ENCODE data around the gene ZNF688. TPM values are rescaled to one million over a fixed set of nuclear protein-coding genes. Genes with fewer than 3 reads are reported as not detected.

The ZNF688 gene
- total RNA-seq = 4.5 and 12.7 TPM in 2 replicates

GRCh38 chr16:30571445-30572322, at the start of gene ZNF688:
Gene ZNF688 (minus strand): TSS chr16:30571714. CDS start chr16:30571629, 85 bp downstream.
- FAIRE-seq = no peak

GRCh38 chr16:30620169-30620568, 48.7 kb upstream of the ZNF688 start:
- no peak for TF ChIP-seq CTCF (IDR thresholded peaks at IDR 0.05; ENCODE audit: insufficient read depth, low read length, severe bottlenecking)
- no peak for DNase-seq (ENCODE audit: low read depth)
- Histone ChIP-seq H3K36me3 (ENCODE audit: control insufficient read depth, insufficient read depth, low read length) (no peaks in the 10 kb centered on the region), H3K4me3 (ENCODE audit: low read depth, low read length) (no peak overlapping the region), H3K27me3 (ENCODE audit: control insufficient read depth, insufficient read depth, low read length) (no peaks in the 10 kb centered on the region)
- no peak for FAIRE-seq

More at GRCh38 chr16:30571445-30572322, at the start of gene ZNF688:
- DNase-seq (ENCODE audit: low read depth) = peak; percentile 94
- Histone ChIP-seq H3K36me3 (ENCODE audit: control insufficient read depth, insufficient read depth, low read length) (no peaks in the 10 kb centered on the region), H3K4me3 (ENCODE audit: low read depth, low read length) (peak within 1 kb of the TSS; percentile 53), H3K27me3 (ENCODE audit: control insufficient read depth, insufficient read depth, low read length) (no peaks in the 10 kb centered on the region)
- no peak for TF ChIP-seq CTCF (IDR thresholded peaks at IDR 0.05; ENCODE audit: insufficient read depth, low read length, severe bottlenecking)

GRCh38 chr16:30619638-30620037, 48.1 kb upstream of the ZNF688 start:
- no peaks in the 10 kb centered on the region for H3K27me3 ChIP-seq (ENCODE audit: control insufficient read depth, insufficient read depth, low read length)
- H3K36me3 ChIP-seq (ENCODE audit: control insufficient read depth, insufficient read depth, low read length) = no peaks in the 10 kb centered on the region
- no peak for FAIRE-seq
- TF ChIP-seq CTCF (IDR thresholded peaks at IDR 0.05; ENCODE audit: insufficient read depth, low read length, severe bottlenecking) = no peak
- H3K4me3 ChIP-seq (ENCODE audit: low read depth, low read length) = no peak overlapping the region
- no peak for DNase-seq (ENCODE audit: low read depth)

GRCh38 chr16:30619202-30619601, 47.7 kb upstream of the ZNF688 start:
- DNase-seq (ENCODE audit: low read depth) (no peak), FAIRE-seq (no peak)
- no peak for TF ChIP-seq CTCF (IDR thresholded peaks at IDR 0.05; ENCODE audit: insufficient read depth, low read length, severe bottlenecking)
- Histone ChIP-seq H3K27me3 (ENCODE audit: control insufficient read depth, insufficient read depth, low read length) (no peaks in the 10 kb centered on the region), H3K36me3 (ENCODE audit: control insufficient read depth, insufficient read depth, low read length) (no peaks in the 10 kb centered on the region), H3K4me3 (ENCODE audit: low read depth, low read length) (no peak overlapping the region)

- DNase-seq (ENCODE audit: low read depth) (peak; percentile 35), FAIRE-seq (no peak)
- Histone ChIP-seq H3K36me3 (ENCODE audit: control insufficient read depth, insufficient read depth, low read length) (no peaks in the 10 kb centered on the region), H3K4me3 (ENCODE audit: low read depth, low read length) (no peak overlapping the region), H3K27me3 (ENCODE audit: control insufficient read depth, insufficient read depth, low read length) (no peaks in the 10 kb centered on the region)
- peak; percentile 77 for TF ChIP-seq CTCF (IDR thresholded peaks at IDR 0.05; ENCODE audit: insufficient read depth, low read length, severe bottlenecking)
Measured at GRCh38 chr16:30615358-30616091, 44.0 kb upstream of the ZNF688 start.

Data from bronchial epithelial cell (primary cell).